Measurements from ENCODE around the gene SRSF11.

- TF ChIP-seq TAF1 (IDR thresholded peaks at IDR 0.05; ENCODE audit: borderline replicate concordance, insufficient read depth, low read length) (no peak), REST (IDR thresholded peaks at IDR 0.05; ENCODE audit: insufficient read depth in 1 of 2, low read depth in 2 of 2, low read length in 2 of 2) (no peak; a peak in 1 of 4 replicates), POLR2AphosphoS5 (IDR thresholded peaks at IDR 0.05; ENCODE audit: low read depth, low read length) (no peak), SIN3A (IDR thresholded peaks at IDR 0.05; ENCODE audit: borderline replicate concordance, insufficient read depth, low read length) (no peak)
These were observed 16.1 kb upstream of the SRSF11 start for GRCh38 chr1:70205071-70205433.
